Panc1 (cell line): ENCODE measurements around the gene EIF5A. TPM values are rescaled to one million over a fixed set of nuclear protein-coding genes. Genes with fewer than 3 reads are reported as not detected.

Experiments used
- ATAC-seq: fragments of 200-7000 bp; cut with Tn5 transposase; 2 replicates; pipeline ENCODE4 v1.9.1; 2020; ENCODE audit warnings: mild to moderate bottlenecking, moderate library complexity
- BruUV-seq: library from RNA; stranded (reverse); fragments of 400-500 nt; replicated peaks from 2 replicates; lab custom pipeline; 2021; lab: Mats Ljungman, UMichigan
- CTCF ChIA-PET: fragments of 300-600 bp; sonication (Branson Sonifier 250); formaldehyde crosslinking; loops from one replicate; lab custom pipeline; 2022; ENCODE audit warnings: antibody characterized with exemption; lab: Charles Lee
- POLR2A ChIA-PET: fragments of 300-600 bp; sonication (Branson Sonifier 250); formaldehyde crosslinking; loops from one replicate; lab custom pipeline; 2022; ENCODE audit warnings: antibody characterized with exemption; lab: Charles Lee
- DNase-seq: peaks from one replicate; pipeline ENCODE4 v3.0.0-alpha.2; 2010; ENCODE audit warnings: low read depth, low spot score
- H3K27ac ChIP-seq: 2 replicates; pipeline ENCODE4 v1.5.1; 2011; ENCODE audit warnings: mild to moderate bottlenecking, low read length, inconsistent platforms
- H3K27me3 ChIP-seq: fragments of 200-500 bp; sonication (Bioruptor generic); 2 replicates; pipeline ENCODE4 v1.6.0; 2014; ENCODE audit warnings: low read length, inconsistent platforms; ENCODE audit not compliant: control insufficient read depth, insufficient read depth
- H3K36me3 ChIP-seq: fragments of 200-500 bp; sonication (Bioruptor generic); 2 replicates; pipeline ENCODE4 v1.5.1; 2014; ENCODE audit warnings: inconsistent platforms, mild to moderate bottlenecking, low read length, moderate library complexity; ENCODE audit not compliant: control insufficient read depth, insufficient read depth
- H3K4me1 ChIP-seq: 2 replicates; pipeline ENCODE4 v1.5.1; 2011; ENCODE audit warnings: inconsistent platforms, mild to moderate bottlenecking, low read length, moderate library complexity; ENCODE audit not compliant: control insufficient read depth, insufficient read depth
- H3K4me3 ChIP-seq, 2 experiments: 2 replicates each; pipeline ENCODE4 v1.5.1; 2011 to 2012; ENCODE audit warnings: low read depth in 2 of 2, low read length in 2 of 2, mild to moderate bottlenecking in 2 of 2, inconsistent platforms in 1 of 2, moderate library complexity in 1 of 2
- H3K9me3 ChIP-seq: fragments of 200-500 bp; sonication (Bioruptor generic); 2 replicates; pipeline ENCODE4 v1.5.1; 2014; ENCODE audit warnings: low read depth, mild to moderate bottlenecking, inconsistent platforms, low read length, moderate library complexity; ENCODE audit not compliant: control insufficient read depth, insufficient read depth
- CTCF ChIP-seq: fragments of 450-650 bp; IDR thresholded peaks from 2 replicates; pipeline ENCODE4 v1.5.1; 2017; ENCODE audit warnings: mild to moderate bottlenecking
- POLR2AphosphoS5 ChIP-seq: IDR thresholded peaks from 2 replicates; pipeline ENCODE4 v1.6.1; 2012; ENCODE audit warnings: mild to moderate bottlenecking, low read depth, low read length, moderate library complexity
- SIN3A ChIP-seq: IDR thresholded peaks from 2 replicates; pipeline ENCODE4 v1.6.1; 2012; ENCODE audit warnings: low read depth, mild to moderate bottlenecking, low read length, moderate library complexity, borderline replicate concordance; ENCODE audit not compliant: insufficient read depth
- TCF7L2 ChIP-seq: IDR thresholded peaks from 2 replicates; pipeline ENCODE4 v1.6.1; 2011; ENCODE audit warnings: mild to moderate bottlenecking, low read depth, low read length, inconsistent platforms
- in situ Hi-C: cut with HindIII; loops from 2 replicates; pipeline ENCODE4 v1.10.0; 2016; ENCODE audit warnings: low sequenced_read_pairs, low pct_unique_long_range_greater_than_20kb
- intact Hi-C: fragments of 100-400 bp; cut with micrococcal nuclease; formaldehyde crosslinking; loops from one replicate; pipeline ENCODE4 v1.10.0; 2022; ENCODE audit not compliant: unreplicated experiment
- total RNA-seq: library from RNA; stranded (reverse); gene quantifications from one replicate; pipeline ENCODE4 v1.2.1, GENCODE V29; 2021; ENCODE audit not compliant: unreplicated experiment
- TF ChIP-seq, protein P1 (sequence below), 2 experiments: IDR thresholded peaks; 2 replicates each; pipeline ENCODE4 v1.6.1; 2011 to 2012; ENCODE audit warnings: low read depth in 2 of 2, control low read depth in 1 of 2, low read length in 1 of 2, mild to moderate bottlenecking in 1 of 2, moderate library complexity in 1 of 2; ENCODE audit not compliant: insufficient read depth in 1 of 2

EIF5A gene
- total RNA-seq, 1 experiment from 2014 or later, result 728 TPM

- in situ Hi-C loops (no loop called here), intact Hi-C loops (no loop called here)
- H3K27ac ChIP-seq, result peak overlapping the region; percentile 11; the same call in 1 of the 2 replicates
- no TSS peak for BruUV-seq
- no peaks in the 10 kb centered on the region for H3K9me3 ChIP-seq
- H3K27me3 ChIP-seq, result no peaks in the 10 kb centered on the region
- DNase-seq, result no peak
- ChIA-PET POLR2A (no interaction called here), CTCF (no interaction called here)
- H3K36me3 ChIP-seq, result peaks cover 25% of the 10 kb centered on the region
- no peak for ATAC-seq
- no peak for TF ChIP-seq POLR2AphosphoS5
- TF ChIP-seq TCF7L2, result no peak
- no peak for TF ChIP-seq SIN3A
- TF ChIP-seq, protein P1, sequence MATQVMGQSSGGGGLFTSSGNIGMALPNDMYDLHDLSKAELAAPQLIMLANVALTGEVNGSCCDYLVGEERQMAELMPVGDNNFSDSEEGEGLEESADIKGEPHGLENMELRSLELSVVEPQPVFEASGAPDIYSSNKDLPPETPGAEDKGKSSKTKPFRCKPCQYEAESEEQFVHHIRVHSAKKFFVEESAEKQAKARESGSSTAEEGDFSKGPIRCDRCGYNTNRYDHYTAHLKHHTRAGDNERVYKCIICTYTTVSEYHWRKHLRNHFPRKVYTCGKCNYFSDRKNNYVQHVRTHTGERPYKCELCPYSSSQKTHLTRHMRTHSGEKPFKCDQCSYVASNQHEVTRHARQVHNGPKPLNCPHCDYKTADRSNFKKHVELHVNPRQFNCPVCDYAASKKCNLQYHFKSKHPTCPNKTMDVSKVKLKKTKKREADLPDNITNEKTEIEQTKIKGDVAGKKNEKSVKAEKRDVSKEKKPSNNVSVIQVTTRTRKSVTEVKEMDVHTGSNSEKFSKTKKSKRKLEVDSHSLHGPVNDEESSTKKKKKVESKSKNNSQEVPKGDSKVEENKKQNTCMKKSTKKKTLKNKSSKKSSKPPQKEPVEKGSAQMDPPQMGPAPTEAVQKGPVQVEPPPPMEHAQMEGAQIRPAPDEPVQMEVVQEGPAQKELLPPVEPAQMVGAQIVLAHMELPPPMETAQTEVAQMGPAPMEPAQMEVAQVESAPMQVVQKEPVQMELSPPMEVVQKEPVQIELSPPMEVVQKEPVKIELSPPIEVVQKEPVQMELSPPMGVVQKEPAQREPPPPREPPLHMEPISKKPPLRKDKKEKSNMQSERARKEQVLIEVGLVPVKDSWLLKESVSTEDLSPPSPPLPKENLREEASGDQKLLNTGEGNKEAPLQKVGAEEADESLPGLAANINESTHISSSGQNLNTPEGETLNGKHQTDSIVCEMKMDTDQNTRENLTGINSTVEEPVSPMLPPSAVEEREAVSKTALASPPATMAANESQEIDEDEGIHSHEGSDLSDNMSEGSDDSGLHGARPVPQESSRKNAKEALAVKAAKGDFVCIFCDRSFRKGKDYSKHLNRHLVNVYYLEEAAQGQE (IDR thresholded peaks at IDR 0.05; ENCODE audit: insufficient read depth in 1 of 2, low read depth in 2 of 2, low read length in 1 of 2), result no peak
- no peak for TF ChIP-seq CTCF
- H3K4me1 ChIP-seq, result peaks cover 42% of the 10 kb centered on the region
- H3K4me3 ChIP-seq, result peak overlapping the region; percentile 86 to 92
Observed at GRCh38 chr17:7309628-7310027, 2.2 kb downstream of the EIF5A start.

GRCh38 chr17:7311110-7311705 is 3.8 kb downstream of the EIF5A start:
- Histone ChIP-seq H3K27ac (peak overlapping the region; percentile 11; the same call in 1 of the 2 replicates), H3K9me3 (no peaks in the 10 kb centered on the region), H3K27me3 (no peaks in the 10 kb centered on the region), H3K4me1 (peaks cover 42% of the 10 kb centered on the region), H3K4me3 (no peak overlapping the region), H3K36me3 (peaks cover 29% of the 10 kb centered on the region)
- ChIA-PET CTCF (no interaction called here), POLR2A (no interaction called here)
- no peak for TF ChIP-seq TCF7L2
- no peak for TF ChIP-seq SIN3A
- no peak for TF ChIP-seq POLR2AphosphoS5
- TF ChIP-seq, protein P1 (IDR thresholded peaks at IDR 0.05; ENCODE audit: insufficient read depth in 1 of 2, low read depth in 2 of 2, low read length in 1 of 2), result no peak
- no peak for TF ChIP-seq CTCF
- intact Hi-C loops, result no loop called here
- in situ Hi-C loops, result no loop called here
- no TSS peak for BruUV-seq
- no peak for ATAC-seq
- DNase-seq, result no peak
